Neural cell (in vitro differentiated cells): Measurements from ENCODE around the gene EML5. TPM values are rescaled to one million over a fixed set of nuclear protein-coding genes. Genes with fewer than 3 reads are reported as not detected.

ENCODE experiments used
- H2AFZ ChIP-seq: fragments of 200-600, 300-800 bp; sonication (generic), shearing (Covaris generic); 2 replicates; pipeline ENCODE4 v1.6.0; 2014; ENCODE audit warnings: low read depth, mild to moderate bottlenecking, antibody characterized with exemption, low read length, moderate library complexity
- H3F3A ChIP-seq: fragments of 200-600 bp; shearing (Covaris generic); 2 replicates; pipeline ENCODE4 v1.6.1; 2016; ENCODE audit warnings: mild to moderate bottlenecking, moderate library complexity, mixed read lengths, antibody characterized with exemption, low read length; ENCODE audit not compliant: insufficient read depth, poor library complexity, severe bottlenecking
- H3K27ac ChIP-seq: fragments of 200-600, 300-800 bp; sonication (generic), shearing (Covaris generic); 2 replicates; pipeline ENCODE4 v1.5.1; 2014; ENCODE audit warnings: mild to moderate bottlenecking, low read length, moderate library complexity
- H3K27me3 ChIP-seq: fragments of 300-800, 200-600 bp; sonication (generic), shearing (Covaris generic); 2 replicates; pipeline ENCODE4 v1.6.0; 2014; ENCODE audit warnings: mild to moderate bottlenecking, low read depth, low read length, moderate library complexity; ENCODE audit not compliant: insufficient read depth
- H3K36me3 ChIP-seq: fragments of 300-800, 200-600 bp; sonication (generic), shearing (Covaris generic); 2 replicates; pipeline ENCODE4 v1.5.1; 2014; ENCODE audit warnings: mild to moderate bottlenecking, antibody characterized with exemption, low read length, moderate library complexity; ENCODE audit not compliant: insufficient read depth
- H3K4me2 ChIP-seq: fragments of 300-800, 200-600 bp; sonication (generic), shearing (Covaris generic); 2 replicates; pipeline ENCODE4 v1.6.0; 2014; ENCODE audit warnings: mild to moderate bottlenecking, low read length
- H3K4me3 ChIP-seq: fragments of 300-800, 200-600 bp; sonication (generic), shearing (Covaris generic); 2 replicates; pipeline ENCODE4 v1.5.1; 2014; ENCODE audit warnings: mild to moderate bottlenecking, low read length, moderate library complexity
- H3K79me2 ChIP-seq: fragments of 200-600 bp; shearing (Covaris generic); replicated peaks from 2 replicates; pipeline ENCODE4 v1.6.0; 2014; ENCODE audit warnings: mild to moderate bottlenecking, low read length, moderate library complexity; ENCODE audit not compliant: insufficient read depth
- H3K9ac ChIP-seq: fragments of 300-800, 200-600 bp; sonication (generic), shearing (Covaris generic); 2 replicates; pipeline ENCODE4 v1.6.1; 2016; ENCODE audit warnings: mild to moderate bottlenecking, low read length, mixed read lengths
- H3K9me2 ChIP-seq: fragments of 200-600 bp; shearing (Covaris generic); 2 replicates; pipeline ENCODE4 v1.6.1; 2016; ENCODE audit warnings: mild to moderate bottlenecking, low read length, mixed read lengths; ENCODE audit not compliant: insufficient read depth
- H3K9me3 ChIP-seq: fragments of 200-600, 300-800 bp; sonication (generic), shearing (Covaris generic); 2 replicates; pipeline ENCODE4 v1.6.1; 2016; ENCODE audit warnings: mild to moderate bottlenecking, mixed run types, low read length, moderate library complexity, mixed read lengths
- H4K20me1 ChIP-seq: fragments of 200-600 bp; shearing (Covaris generic); 2 replicates; pipeline ENCODE4 v1.6.1; 2016; ENCODE audit warnings: mild to moderate bottlenecking, mixed run types; ENCODE audit not compliant: insufficient read depth
- CTCF ChIP-seq: fragments of 450-650 bp; IDR thresholded peaks from 2 replicates; pipeline ENCODE4 v1.5.1; 2014; ENCODE audit warnings: antibody characterized with exemption, mild to moderate bottlenecking, moderate library complexity; ENCODE audit not compliant: poor library complexity, severe bottlenecking
- EP300 ChIP-seq: fragments of 450-650 bp; conservative IDR thresholded peaks from 2 replicates; pipeline ENCODE4 v1.6.1; 2014; ENCODE audit warnings: antibody characterized with exemption, mild to moderate bottlenecking, moderate library complexity; ENCODE audit not compliant: poor library complexity, severe bottlenecking
- EZH2 ChIP-seq: fragments of 200-600, 300-800 bp; shearing (Covaris generic), sonication (generic); IDR thresholded peaks from 2 replicates; pipeline ENCODE4 v1.6.1; 2014; ENCODE audit warnings: antibody characterized with exemption, low read length, borderline replicate concordance, mild to moderate bottlenecking; ENCODE audit not compliant: insufficient read depth, poor library complexity, severe bottlenecking
- MXI1 ChIP-seq: fragments of 450-650 bp; conservative IDR thresholded peaks from 2 replicates; pipeline ENCODE4 v1.6.1; 2014; ENCODE audit warnings: antibody characterized with exemption, mild to moderate bottlenecking; ENCODE audit not compliant: poor library complexity, severe bottlenecking
- POLR2AphosphoS5 ChIP-seq: IDR thresholded peaks from 2 replicates; pipeline ENCODE4 v1.6.1; 2012
- RAD21 ChIP-seq: fragments of 450-650 bp; conservative IDR thresholded peaks from 2 replicates; pipeline ENCODE4 v1.6.1; 2014; ENCODE audit warnings: antibody characterized with exemption, mild to moderate bottlenecking, moderate library complexity
- REST ChIP-seq: IDR thresholded peaks from 2 replicates; pipeline ENCODE4 v1.6.1; 2012; ENCODE audit warnings: borderline replicate concordance
- SMC3 ChIP-seq: fragments of 450-650 bp; conservative IDR thresholded peaks from 2 replicates; pipeline ENCODE4 v1.6.1; 2014; ENCODE audit warnings: antibody characterized with exemption, mild to moderate bottlenecking, moderate library complexity; ENCODE audit not compliant: poor library complexity
- TAF1 ChIP-seq: IDR thresholded peaks from 2 replicates; pipeline ENCODE4 v1.6.1; 2012; ENCODE audit warnings: low read depth
- polyA plus RNA-seq: library from polyadenylated mRNA; depleted of rRNA; stranded (reverse); fragments of >200 nt; gene quantifications from 2 replicates; pipeline ENCODE4 v1.2.3, GENCODE V29; 2014

Gene EML5
- polyA plus RNA-seq, 1 donor from 2014 or later: 27.5 TPM

- Histone ChIP-seq H3K27ac (no peak overlapping the region), H3K4me2 (no peak overlapping the region), H3K9me2 (no peaks in the 10 kb centered on the region), H3K79me2 (no peaks in the 10 kb centered on the region), H3K4me3 (no peak overlapping the region), H3F3A (no peaks in the 10 kb centered on the region), H3K9me3 (no peaks in the 10 kb centered on the region), H3K36me3 (no peaks in the 10 kb centered on the region), H4K20me1 (no peaks in the 10 kb centered on the region), H3K27me3 (no peaks in the 10 kb centered on the region), H2AFZ (no peak overlapping the region), H3K9ac (no peak overlapping the region)
- TF ChIP-seq RAD21: no peak
- TF ChIP-seq EZH2: no peak
- no peak for TF ChIP-seq SMC3
- no peak for TF ChIP-seq TAF1
- no peak for TF ChIP-seq POLR2AphosphoS5
- no peak for TF ChIP-seq REST
- no peak for TF ChIP-seq CTCF
- no peak for TF ChIP-seq MXI1
- no peak for TF ChIP-seq EP300
These were observed 110.8 kb downstream of the EML5 start for GRCh38 chr14:88681755-88682494.

- Histone ChIP-seq H3K36me3 (no peaks in the 10 kb centered on the region), H3K9me3 (peaks cover 3% of the 10 kb centered on the region), H3K4me2 (no peak overlapping the region), H3K27ac (no peak overlapping the region), H3K9me2 (no peaks in the 10 kb centered on the region), H3K27me3 (no peaks in the 10 kb centered on the region), H3F3A (no peaks in the 10 kb centered on the region), H3K9ac (no peak overlapping the region), H3K4me3 (no peak overlapping the region), H4K20me1 (no peaks in the 10 kb centered on the region), H2AFZ (no peak overlapping the region), H3K79me2 (no peaks in the 10 kb centered on the region)
- no peak for TF ChIP-seq REST
These were observed 123.4 kb downstream of the EML5 start for GRCh38 chr14:88669346-88669745.
